H1 (cell line): Measurements from ENCODE around the gene NBL1. TPM values are rescaled to one million over a fixed set of nuclear protein-coding genes. Genes with fewer than 3 reads are reported as not detected.

Source experiments
- BACH1 ChIP-seq: IDR thresholded peaks from 2 replicates; pipeline ENCODE4 v1.6.1; 2012; ENCODE audit warnings: low read length, improper control_type of control experiment
- KDM1A ChIP-seq: fragments of 200-600, 300-600 bp; sonication (generic); IDR thresholded peaks from 2 replicates; pipeline ENCODE4 v1.7.1; 2016; ENCODE audit warnings: mild to moderate bottlenecking, low read length, borderline replicate concordance
- POU5F1 ChIP-seq: IDR thresholded peaks from 2 replicates; pipeline ENCODE4 v1.6.1; 2011; ENCODE audit warnings: low read depth, mild to moderate bottlenecking, low read length, moderate library complexity
- RAD21 ChIP-seq, 2 experiments: IDR thresholded peaks in 1 of 2; conservative IDR thresholded peaks in 1 of 2; 2 replicates each; pipeline ENCODE4 v1.6.1; 2011; ENCODE audit warnings: low read depth in 2 of 2, low read length in 2 of 2, improper control_type of control experiment in 1 of 2, inconsistent platforms in 1 of 2, mild to moderate bottlenecking in 1 of 2, moderate library complexity in 1 of 2
- ZNF274 ChIP-seq: IDR thresholded peaks from 2 replicates; pipeline ENCODE4 v1.7.0; 2012; ENCODE audit warnings: low read length, borderline replicate concordance; ENCODE audit errors: extremely low read depth
- polyA plus RNA-seq, 7 experiments: library from polyadenylated mRNA; depleted of rRNA in 3 of 7; stranded (reverse) in 5 of 7; unstranded in 2 of 7; fragments of >200 nt in 5 of 7; fragments of 200-250 nt in 2 of 7; gene quantifications; 1 replicate in 5 of 7; 2 replicates in 1 of 7; 4 replicates in 1 of 7; pipeline versions ENCODE4 v1.2.1 to v1.2.3, GENCODE V29; 2011 to 2013; ENCODE audit warnings: missing spikeins in 2 of 7, mixed read lengths in 2 of 7
- total RNA-seq: library from RNA; stranded (reverse); fragmentation: NEBNext Ultra II Directional; extraction: Animal tissue kit (Norgen Biotek cat#: 25700); gene quantifications from 2 replicates; pipeline ENCODE4 v1.2.1, GENCODE V29; 2021
- TF ChIP-seq, protein P1 (sequence below): fragments of 300-600 bp; sonication (generic); IDR thresholded peaks from 2 replicates; pipeline ENCODE4 v1.7.1; 2012; ENCODE audit warnings: low read length, moderate library complexity, mild to moderate bottlenecking, inconsistent platforms; ENCODE audit not compliant: insufficient replicate concordance
- TF ChIP-seq, protein P2 (sequence below), 3 experiments: IDR thresholded peaks; 1 replicate in 2 of 3; 2 replicates in 1 of 3; pipeline versions ENCODE4 v1.5.1 to v1.6.1; 2011; ENCODE audit warnings: low read length in 3 of 3, mild to moderate bottlenecking in 3 of 3, inconsistent platforms in 2 of 3, low read depth in 1 of 3, moderate library complexity in 1 of 3; ENCODE audit not compliant: insufficient read depth in 1 of 3; ENCODE audit errors: control extremely low read depth in 1 of 3

The NBL1 gene
- total and polyA plus RNA-seq, 2 of the 8 experiments (the other 6 are each of a cell fraction or from before 2014, with no cell fraction given): 8.7 to 9.7 TPM

DNA sequence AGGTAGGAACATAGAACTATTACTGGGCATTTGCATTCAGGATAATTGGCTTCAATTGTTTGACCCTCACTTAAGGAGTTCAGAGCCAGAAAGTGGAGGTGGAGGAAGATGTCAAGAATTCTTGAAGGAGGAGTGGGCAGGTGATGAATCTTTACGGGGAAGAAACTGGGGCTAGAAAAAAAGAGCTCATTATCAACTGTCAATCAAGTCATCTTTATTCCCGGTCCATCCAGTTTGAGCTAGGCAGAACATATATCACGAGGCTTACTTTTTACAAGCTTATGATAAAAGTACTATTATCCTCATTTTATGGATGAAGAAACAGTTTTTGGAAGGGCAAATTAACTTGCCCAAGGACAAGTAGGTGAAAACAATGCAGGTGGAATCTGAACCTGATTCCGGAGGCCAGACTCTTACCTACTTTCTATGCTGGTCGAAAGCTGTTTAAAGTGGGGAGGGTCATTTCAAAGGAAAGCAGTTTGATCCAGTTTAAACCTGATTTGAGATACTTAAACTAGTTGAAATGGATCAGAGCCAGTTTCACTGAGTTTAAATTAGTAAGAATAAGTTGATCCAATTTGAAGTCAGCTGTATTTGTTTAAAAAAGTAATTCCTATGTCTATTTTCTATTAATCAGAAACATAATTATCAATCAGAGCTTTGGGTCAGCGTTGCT is 13.3 kb upstream of the NBL1 start (continued):
- TF ChIP-seq, protein P1, sequence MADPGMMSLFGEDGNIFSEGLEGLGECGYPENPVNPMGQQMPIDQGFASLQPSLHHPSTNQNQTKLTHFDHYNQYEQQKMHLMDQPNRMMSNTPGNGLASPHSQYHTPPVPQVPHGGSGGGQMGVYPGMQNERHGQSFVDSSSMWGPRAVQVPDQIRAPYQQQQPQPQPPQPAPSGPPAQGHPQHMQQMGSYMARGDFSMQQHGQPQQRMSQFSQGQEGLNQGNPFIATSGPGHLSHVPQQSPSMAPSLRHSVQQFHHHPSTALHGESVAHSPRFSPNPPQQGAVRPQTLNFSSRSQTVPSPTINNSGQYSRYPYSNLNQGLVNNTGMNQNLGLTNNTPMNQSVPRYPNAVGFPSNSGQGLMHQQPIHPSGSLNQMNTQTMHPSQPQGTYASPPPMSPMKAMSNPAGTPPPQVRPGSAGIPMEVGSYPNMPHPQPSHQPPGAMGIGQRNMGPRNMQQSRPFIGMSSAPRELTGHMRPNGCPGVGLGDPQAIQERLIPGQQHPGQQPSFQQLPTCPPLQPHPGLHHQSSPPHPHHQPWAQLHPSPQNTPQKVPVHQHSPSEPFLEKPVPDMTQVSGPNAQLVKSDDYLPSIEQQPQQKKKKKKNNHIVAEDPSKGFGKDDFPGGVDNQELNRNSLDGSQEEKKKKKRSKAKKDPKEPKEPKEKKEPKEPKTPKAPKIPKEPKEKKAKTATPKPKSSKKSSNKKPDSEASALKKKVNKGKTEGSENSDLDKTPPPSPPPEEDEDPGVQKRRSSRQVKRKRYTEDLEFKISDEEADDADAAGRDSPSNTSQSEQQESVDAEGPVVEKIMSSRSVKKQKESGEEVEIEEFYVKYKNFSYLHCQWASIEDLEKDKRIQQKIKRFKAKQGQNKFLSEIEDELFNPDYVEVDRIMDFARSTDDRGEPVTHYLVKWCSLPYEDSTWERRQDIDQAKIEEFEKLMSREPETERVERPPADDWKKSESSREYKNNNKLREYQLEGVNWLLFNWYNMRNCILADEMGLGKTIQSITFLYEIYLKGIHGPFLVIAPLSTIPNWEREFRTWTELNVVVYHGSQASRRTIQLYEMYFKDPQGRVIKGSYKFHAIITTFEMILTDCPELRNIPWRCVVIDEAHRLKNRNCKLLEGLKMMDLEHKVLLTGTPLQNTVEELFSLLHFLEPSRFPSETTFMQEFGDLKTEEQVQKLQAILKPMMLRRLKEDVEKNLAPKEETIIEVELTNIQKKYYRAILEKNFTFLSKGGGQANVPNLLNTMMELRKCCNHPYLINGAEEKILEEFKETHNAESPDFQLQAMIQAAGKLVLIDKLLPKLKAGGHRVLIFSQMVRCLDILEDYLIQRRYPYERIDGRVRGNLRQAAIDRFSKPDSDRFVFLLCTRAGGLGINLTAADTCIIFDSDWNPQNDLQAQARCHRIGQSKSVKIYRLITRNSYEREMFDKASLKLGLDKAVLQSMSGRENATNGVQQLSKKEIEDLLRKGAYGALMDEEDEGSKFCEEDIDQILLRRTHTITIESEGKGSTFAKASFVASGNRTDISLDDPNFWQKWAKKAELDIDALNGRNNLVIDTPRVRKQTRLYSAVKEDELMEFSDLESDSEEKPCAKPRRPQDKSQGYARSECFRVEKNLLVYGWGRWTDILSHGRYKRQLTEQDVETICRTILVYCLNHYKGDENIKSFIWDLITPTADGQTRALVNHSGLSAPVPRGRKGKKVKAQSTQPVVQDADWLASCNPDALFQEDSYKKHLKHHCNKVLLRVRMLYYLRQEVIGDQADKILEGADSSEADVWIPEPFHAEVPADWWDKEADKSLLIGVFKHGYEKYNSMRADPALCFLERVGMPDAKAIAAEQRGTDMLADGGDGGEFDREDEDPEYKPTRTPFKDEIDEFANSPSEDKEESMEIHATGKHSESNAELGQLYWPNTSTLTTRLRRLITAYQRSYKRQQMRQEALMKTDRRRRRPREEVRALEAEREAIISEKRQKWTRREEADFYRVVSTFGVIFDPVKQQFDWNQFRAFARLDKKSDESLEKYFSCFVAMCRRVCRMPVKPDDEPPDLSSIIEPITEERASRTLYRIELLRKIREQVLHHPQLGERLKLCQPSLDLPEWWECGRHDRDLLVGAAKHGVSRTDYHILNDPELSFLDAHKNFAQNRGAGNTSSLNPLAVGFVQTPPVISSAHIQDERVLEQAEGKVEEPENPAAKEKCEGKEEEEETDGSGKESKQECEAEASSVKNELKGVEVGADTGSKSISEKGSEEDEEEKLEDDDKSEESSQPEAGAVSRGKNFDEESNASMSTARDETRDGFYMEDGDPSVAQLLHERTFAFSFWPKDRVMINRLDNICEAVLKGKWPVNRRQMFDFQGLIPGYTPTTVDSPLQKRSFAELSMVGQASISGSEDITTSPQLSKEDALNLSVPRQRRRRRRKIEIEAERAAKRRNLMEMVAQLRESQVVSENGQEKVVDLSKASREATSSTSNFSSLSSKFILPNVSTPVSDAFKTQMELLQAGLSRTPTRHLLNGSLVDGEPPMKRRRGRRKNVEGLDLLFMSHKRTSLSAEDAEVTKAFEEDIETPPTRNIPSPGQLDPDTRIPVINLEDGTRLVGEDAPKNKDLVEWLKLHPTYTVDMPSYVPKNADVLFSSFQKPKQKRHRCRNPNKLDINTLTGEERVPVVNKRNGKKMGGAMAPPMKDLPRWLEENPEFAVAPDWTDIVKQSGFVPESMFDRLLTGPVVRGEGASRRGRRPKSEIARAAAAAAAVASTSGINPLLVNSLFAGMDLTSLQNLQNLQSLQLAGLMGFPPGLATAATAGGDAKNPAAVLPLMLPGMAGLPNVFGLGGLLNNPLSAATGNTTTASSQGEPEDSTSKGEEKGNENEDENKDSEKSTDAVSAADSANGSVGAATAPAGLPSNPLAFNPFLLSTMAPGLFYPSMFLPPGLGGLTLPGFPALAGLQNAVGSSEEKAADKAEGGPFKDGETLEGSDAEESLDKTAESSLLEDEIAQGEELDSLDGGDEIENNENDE: no peak
- TF ChIP-seq ZNF274 (no peak), BACH1 (no peak), POU5F1 (no peak), KDM1A (no peak), RAD21 (IDR thresholded peaks at IDR 0.05 in 1 of 2, conservative IDR thresholded peaks at IDR 0.05 in 1 of 2; ENCODE audit: low read depth in 2 of 2, low read length in 2 of 2) (no peak)
- TF ChIP-seq, protein P2, sequence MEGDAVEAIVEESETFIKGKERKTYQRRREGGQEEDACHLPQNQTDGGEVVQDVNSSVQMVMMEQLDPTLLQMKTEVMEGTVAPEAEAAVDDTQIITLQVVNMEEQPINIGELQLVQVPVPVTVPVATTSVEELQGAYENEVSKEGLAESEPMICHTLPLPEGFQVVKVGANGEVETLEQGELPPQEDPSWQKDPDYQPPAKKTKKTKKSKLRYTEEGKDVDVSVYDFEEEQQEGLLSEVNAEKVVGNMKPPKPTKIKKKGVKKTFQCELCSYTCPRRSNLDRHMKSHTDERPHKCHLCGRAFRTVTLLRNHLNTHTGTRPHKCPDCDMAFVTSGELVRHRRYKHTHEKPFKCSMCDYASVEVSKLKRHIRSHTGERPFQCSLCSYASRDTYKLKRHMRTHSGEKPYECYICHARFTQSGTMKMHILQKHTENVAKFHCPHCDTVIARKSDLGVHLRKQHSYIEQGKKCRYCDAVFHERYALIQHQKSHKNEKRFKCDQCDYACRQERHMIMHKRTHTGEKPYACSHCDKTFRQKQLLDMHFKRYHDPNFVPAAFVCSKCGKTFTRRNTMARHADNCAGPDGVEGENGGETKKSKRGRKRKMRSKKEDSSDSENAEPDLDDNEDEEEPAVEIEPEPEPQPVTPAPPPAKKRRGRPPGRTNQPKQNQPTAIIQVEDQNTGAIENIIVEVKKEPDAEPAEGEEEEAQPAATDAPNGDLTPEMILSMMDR (IDR thresholded peaks at IDR 0.05; ENCODE audit: control extremely low read depth in 1 of 3, insufficient read depth in 1 of 3, low read depth in 1 of 3, low read length in 3 of 3): no peak
